Measurements from ENCODE around the gene APOBEC3G.
"Not testable (repeated sequence)": the region's sequence is repeated elsewhere in the genome, so short reads cannot be mapped to it uniquely, and the experiment has no call there.

APOBEC3G gene

DNA sequence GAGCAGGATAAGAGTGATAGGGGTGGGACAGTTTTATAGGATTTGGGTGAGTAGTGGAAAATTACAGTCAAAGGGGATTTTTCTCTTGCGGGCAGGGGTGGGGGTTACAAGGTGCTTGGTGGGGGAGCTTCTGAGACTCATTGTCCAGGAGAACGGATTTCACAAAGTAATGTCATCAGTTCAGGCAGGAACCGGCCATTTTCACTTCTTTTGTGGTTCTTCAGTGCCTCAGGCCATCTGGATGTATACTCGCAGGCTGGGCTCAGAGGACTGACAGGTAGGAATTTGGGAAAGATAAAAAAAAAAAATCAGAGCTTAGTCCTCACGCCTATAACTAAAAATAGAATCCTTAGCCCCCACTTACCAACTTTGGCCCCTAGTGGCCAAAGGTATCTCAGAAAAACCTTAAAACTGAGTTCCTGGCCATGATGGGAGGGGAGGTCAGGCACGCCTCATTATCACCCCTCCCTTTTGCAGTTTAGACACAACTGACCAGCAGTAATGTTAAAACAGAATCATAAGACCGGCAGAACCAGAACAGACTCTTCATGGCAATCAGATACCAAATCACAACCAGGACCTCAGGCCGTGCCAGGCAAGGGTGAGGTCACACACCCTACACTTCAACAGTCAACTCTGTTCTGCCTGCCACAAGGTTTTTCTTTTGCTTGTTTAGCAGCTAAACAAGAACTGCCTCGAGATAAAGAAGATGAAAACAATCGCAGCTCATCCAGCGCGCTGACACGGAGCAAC, 8.9 kb upstream of the APOBEC3G start:
- Histone ChIP-seq H3K9ac (ENCODE audit: low read depth, low read length, poor library complexity) (no peak overlapping the region), H2BK5ac (ENCODE audit: low read length) (no peak overlapping the region), H2BK120ac (ENCODE audit: low read depth, low read length) (no peak overlapping the region), H3K4ac (ENCODE audit: low read length) (no peak overlapping the region), H3K9me3 (replicated peaks in 1 of 2; ENCODE audit: control insufficient read depth in 2 of 2, insufficient read depth in 1 of 2, low read depth in 1 of 2, low read length in 2 of 2) (no peaks in the 10 kb centered on the region), H3K18ac (ENCODE audit: low read length) (peak overlapping the region; percentile 52), H2AFZ (ENCODE audit: low read length) (no peak overlapping the region), H3K23ac (ENCODE audit: low read depth, low read length, poor library complexity) (no peak overlapping the region), H2BK12ac (ENCODE audit: low read length) (no peak overlapping the region), H2BK15ac (ENCODE audit: low read length) (no peak overlapping the region), H3K4me2 (ENCODE audit: insufficient read depth, low read length, poor library complexity, severe bottlenecking) (no peak overlapping the region), H3K4me3 (ENCODE audit: low read length in 2 of 2) (no peak overlapping the region), H4K8ac (ENCODE audit: low read depth, low read length) (no peak overlapping the region), H3K14ac (ENCODE audit: low read length) (no peak overlapping the region), H3K27ac (replicated peaks; ENCODE audit: low read length) (no peak overlapping the region), H3K36me3 (replicated peaks in 1 of 2; ENCODE audit: control insufficient read depth in 2 of 2, insufficient read depth in 2 of 2, low read length in 2 of 2) (no peaks in the 10 kb centered on the region), H3K27me3 (ENCODE audit: control insufficient read depth in 3 of 3, insufficient read depth in 3 of 3, low read depth in 1 of 3, low read length in 3 of 3) (peaks cover 0 to 19% (median 0%) of the 10 kb centered on the region in 3 experiments), H3K4me1 (ENCODE audit: control insufficient read depth in 2 of 2, insufficient read depth in 1 of 2, low read depth in 1 of 2, low read length in 2 of 2) (no peaks in the 10 kb centered on the region), H3K79me1 (ENCODE audit: low read depth, low read length) (peaks cover 2% of the 10 kb centered on the region), H4K91ac (ENCODE audit: low read depth, low read length, poor library complexity) (no peak overlapping the region), H2AK5ac (ENCODE audit: low read depth, low read length) (no peak overlapping the region)
- DNase-seq (ENCODE audit: low spot score) = no peak
- WGBS, 2 donors (ENCODE audit: extremely low coverage in 2 of 2, insufficient read length in 2 of 2, insufficient replicate concordance in 1 of 2) = no CpG with 5 or more reads among the region's 13 CpGs

- Histone ChIP-seq H4K8ac (ENCODE audit: low read depth, low read length) (no peak overlapping the region), H2BK12ac (ENCODE audit: low read length) (no peak overlapping the region), H3K9ac (ENCODE audit: low read depth, low read length, poor library complexity) (no peak overlapping the region), H3K4me3 (ENCODE audit: low read length in 2 of 2) (no peak overlapping the region), H2BK120ac (ENCODE audit: low read depth, low read length) (no peak overlapping the region), H3K23ac (ENCODE audit: low read depth, low read length, poor library complexity) (peak overlapping the region; percentile 43), H3K36me3 (replicated peaks in 1 of 2; ENCODE audit: control insufficient read depth in 2 of 2, insufficient read depth in 2 of 2, low read length in 2 of 2) (no peaks in the 10 kb centered on the region), H2BK15ac (ENCODE audit: low read length) (no peak overlapping the region), H3K9me3 (replicated peaks in 1 of 2; ENCODE audit: control insufficient read depth in 2 of 2, insufficient read depth in 1 of 2, low read depth in 1 of 2, low read length in 2 of 2) (no peaks in the 10 kb centered on the region), H3K4ac (ENCODE audit: low read length) (no peak overlapping the region), H2AK5ac (ENCODE audit: low read depth, low read length) (no peak overlapping the region), H3K18ac (ENCODE audit: low read length) (no peak overlapping the region), H3K27ac (replicated peaks; ENCODE audit: low read length) (no peak overlapping the region), H3K4me1 (ENCODE audit: control insufficient read depth in 2 of 2, insufficient read depth in 1 of 2, low read depth in 1 of 2, low read length in 2 of 2) (no peaks in the 10 kb centered on the region), H3K27me3 (ENCODE audit: control insufficient read depth in 3 of 3, insufficient read depth in 3 of 3, low read depth in 1 of 3, low read length in 3 of 3) (peaks cover 0 to 19% (median 0%) of the 10 kb centered on the region in 3 experiments), H3K14ac (ENCODE audit: low read length) (no peak overlapping the region), H4K91ac (ENCODE audit: low read depth, low read length, poor library complexity) (no peak overlapping the region), H2AFZ (ENCODE audit: low read length) (no peak overlapping the region), H3K4me2 (ENCODE audit: insufficient read depth, low read length, poor library complexity, severe bottlenecking) (no peak overlapping the region), H2BK5ac (ENCODE audit: low read length) (no peak overlapping the region), H3K79me1 (ENCODE audit: low read depth, low read length) (peaks cover 2% of the 10 kb centered on the region)
- no peak for DNase-seq (ENCODE audit: low spot score)
- WGBS, 2 donors (ENCODE audit: extremely low coverage in 2 of 2, insufficient read length in 2 of 2, insufficient replicate concordance in 1 of 2) = no CpG with 5 or more reads among the region's 7 CpGs
These were observed 6.9 kb upstream of the APOBEC3G start for GRCh38 chr22:39070186-39070585.

DNA sequence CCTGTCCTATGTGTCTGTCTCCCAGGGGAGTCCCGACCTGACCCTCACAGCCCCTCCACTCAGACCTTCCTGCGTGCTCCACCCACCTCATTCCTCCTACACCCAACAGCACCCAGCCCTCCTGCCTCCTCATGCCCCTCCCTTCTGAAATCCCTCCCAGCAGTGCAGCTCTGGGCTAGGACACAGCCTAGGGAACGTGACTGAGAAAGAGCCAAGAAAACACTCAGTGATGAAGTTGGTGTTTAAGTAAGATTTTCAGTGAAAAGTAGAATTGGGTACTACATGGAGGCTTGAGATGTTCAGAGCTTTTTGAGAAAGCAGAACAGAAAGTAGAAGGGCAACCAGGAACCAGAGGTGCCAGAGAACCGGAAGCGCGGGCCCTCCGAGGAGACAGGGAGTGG, 4.5 kb upstream of the APOBEC3G start:
- not testable (repeated sequence) for H2BK120ac ChIP-seq (ENCODE audit: low read depth, low read length); H3K4me2 ChIP-seq (ENCODE audit: insufficient read depth, low read length, poor library complexity, severe bottlenecking); H2BK15ac ChIP-seq (ENCODE audit: low read length); H2AK5ac ChIP-seq (ENCODE audit: low read depth, low read length); H2BK5ac ChIP-seq (ENCODE audit: low read length); H2BK12ac ChIP-seq (ENCODE audit: low read length); DNase-seq (ENCODE audit: low spot score); H3K27ac ChIP-seq (replicated peaks; ENCODE audit: low read length); H3K79me1 ChIP-seq (ENCODE audit: low read depth, low read length); H3K23ac ChIP-seq (ENCODE audit: low read depth, low read length, poor library complexity); H2AFZ ChIP-seq (ENCODE audit: low read length); H3K18ac ChIP-seq (ENCODE audit: low read length); H3K36me3 ChIP-seq (replicated peaks in 1 of 2; ENCODE audit: control insufficient read depth in 2 of 2, insufficient read depth in 2 of 2, low read length in 2 of 2); H4K8ac ChIP-seq (ENCODE audit: low read depth, low read length); H3K9ac ChIP-seq (ENCODE audit: low read depth, low read length, poor library complexity); H3K4ac ChIP-seq (ENCODE audit: low read length); H4K91ac ChIP-seq (ENCODE audit: low read depth, low read length, poor library complexity); H3K14ac ChIP-seq (ENCODE audit: low read length); H3K4me3 ChIP-seq (ENCODE audit: low read length in 2 of 2); H3K9me3 ChIP-seq (replicated peaks in 1 of 2; ENCODE audit: control insufficient read depth in 2 of 2, insufficient read depth in 1 of 2, low read depth in 1 of 2, low read length in 2 of 2); H3K4me1 ChIP-seq (ENCODE audit: control insufficient read depth in 2 of 2, insufficient read depth in 1 of 2, low read depth in 1 of 2, low read length in 2 of 2)
- H3K27me3 ChIP-seq (ENCODE audit: control insufficient read depth in 3 of 3, insufficient read depth in 3 of 3, low read depth in 1 of 3, low read length in 3 of 3) = peaks cover 0 to 10% (median 0%) of the 10 kb centered on the region in 3 experiments
- WGBS, 2 donors (ENCODE audit: extremely low coverage in 2 of 2, insufficient read length in 2 of 2, insufficient replicate concordance in 1 of 2) = no CpG with 5 or more reads among the region's 7 CpGs

GRCh38 chr22:39073981-39074380, 3.1 kb upstream of the APOBEC3G start:
- Histone ChIP-seq H3K4me2 (ENCODE audit: insufficient read depth, low read length, poor library complexity, severe bottlenecking) (no peak overlapping the region), H3K23ac (ENCODE audit: low read depth, low read length, poor library complexity) (no peak overlapping the region)
- no peak for DNase-seq (ENCODE audit: low spot score)

More at GRCh38 chr22:39073981-39074380, 3.1 kb upstream of the APOBEC3G start:
- Histone ChIP-seq H3K9ac (ENCODE audit: low read depth, low read length, poor library complexity) (no peak overlapping the region), H3K18ac (ENCODE audit: low read length) (no peak overlapping the region), H3K27ac (replicated peaks; ENCODE audit: low read length) (no peak overlapping the region), H2AK5ac (ENCODE audit: low read depth, low read length) (no peak overlapping the region), H3K4ac (ENCODE audit: low read length) (no peak overlapping the region), H4K91ac (ENCODE audit: low read depth, low read length, poor library complexity) (no peak overlapping the region), H3K4me3 (ENCODE audit: low read length in 2 of 2) (no peak overlapping the region), H2BK120ac (ENCODE audit: low read depth, low read length) (no peak overlapping the region), H3K36me3 (replicated peaks in 1 of 2; ENCODE audit: control insufficient read depth in 2 of 2, insufficient read depth in 2 of 2, low read length in 2 of 2) (no peaks in the 10 kb centered on the region), H2AFZ (ENCODE audit: low read length) (no peak overlapping the region), H2BK12ac (ENCODE audit: low read length) (no peak overlapping the region), H3K79me1 (ENCODE audit: low read depth, low read length) (peaks cover 4% of the 10 kb centered on the region), H3K4me1 (ENCODE audit: control insufficient read depth in 2 of 2, insufficient read depth in 1 of 2, low read depth in 1 of 2, low read length in 2 of 2) (peaks cover 0 to 4% of the 10 kb centered on the region in 2 donors), H2BK5ac (ENCODE audit: low read length) (no peak overlapping the region), H3K14ac (ENCODE audit: low read length) (no peak overlapping the region), H4K8ac (ENCODE audit: low read depth, low read length) (no peak overlapping the region), H3K27me3 (ENCODE audit: control insufficient read depth in 3 of 3, insufficient read depth in 3 of 3, low read depth in 1 of 3, low read length in 3 of 3) (no peaks in the 10 kb centered on the region), H2BK15ac (ENCODE audit: low read length) (no peak overlapping the region), H3K9me3 (replicated peaks in 1 of 2; ENCODE audit: control insufficient read depth in 2 of 2, insufficient read depth in 1 of 2, low read depth in 1 of 2, low read length in 2 of 2) (no peaks in the 10 kb centered on the region)
- no CpG with 5 or more reads among the region's 2 CpGs for WGBS, 2 donors (ENCODE audit: extremely low coverage in 2 of 2, insufficient read length in 2 of 2, insufficient replicate concordance in 1 of 2)
